GM12865 (cell line): ENCODE results near the gene HOXA11.

ENCODE experiments used
- DNase-seq: peaks from one replicate; pipeline ENCODE4 v3.0.0; 2010; ENCODE audit warnings: low read depth
- H3K4me3 ChIP-seq: 2 replicates; pipeline ENCODE4 v1.5.1; 2011; ENCODE audit warnings: mild to moderate bottlenecking, low read depth, low read length, control low read depth
- TF ChIP-seq, protein P1 (sequence below): IDR thresholded peaks from 2 replicates; pipeline ENCODE4 v1.5.1; 2011; ENCODE audit warnings: low read length, control low read depth, low read depth, inconsistent platforms; ENCODE audit not compliant: insufficient read depth; ENCODE audit errors: missing control alignments

Gene HOXA11

DNA sequence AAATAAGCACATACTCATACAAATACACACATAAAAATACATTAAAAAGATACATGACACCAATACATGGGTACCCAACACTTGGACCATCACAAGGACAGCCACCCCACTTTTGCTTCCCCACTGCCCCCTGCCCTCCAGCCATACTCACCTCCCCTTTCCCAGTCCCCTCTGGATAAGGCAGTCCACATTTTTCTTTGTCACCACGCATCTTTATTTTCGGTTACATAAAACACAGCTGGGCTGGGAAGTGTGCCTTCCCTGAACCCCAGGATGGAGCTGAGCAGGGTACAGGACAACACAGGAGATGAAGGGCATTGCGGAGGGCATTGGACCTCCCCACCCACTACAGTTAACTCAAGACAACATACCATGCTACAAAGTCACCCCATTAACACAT, 31.5 kb downstream of the HOXA11 start:
- TF ChIP-seq, protein P1, sequence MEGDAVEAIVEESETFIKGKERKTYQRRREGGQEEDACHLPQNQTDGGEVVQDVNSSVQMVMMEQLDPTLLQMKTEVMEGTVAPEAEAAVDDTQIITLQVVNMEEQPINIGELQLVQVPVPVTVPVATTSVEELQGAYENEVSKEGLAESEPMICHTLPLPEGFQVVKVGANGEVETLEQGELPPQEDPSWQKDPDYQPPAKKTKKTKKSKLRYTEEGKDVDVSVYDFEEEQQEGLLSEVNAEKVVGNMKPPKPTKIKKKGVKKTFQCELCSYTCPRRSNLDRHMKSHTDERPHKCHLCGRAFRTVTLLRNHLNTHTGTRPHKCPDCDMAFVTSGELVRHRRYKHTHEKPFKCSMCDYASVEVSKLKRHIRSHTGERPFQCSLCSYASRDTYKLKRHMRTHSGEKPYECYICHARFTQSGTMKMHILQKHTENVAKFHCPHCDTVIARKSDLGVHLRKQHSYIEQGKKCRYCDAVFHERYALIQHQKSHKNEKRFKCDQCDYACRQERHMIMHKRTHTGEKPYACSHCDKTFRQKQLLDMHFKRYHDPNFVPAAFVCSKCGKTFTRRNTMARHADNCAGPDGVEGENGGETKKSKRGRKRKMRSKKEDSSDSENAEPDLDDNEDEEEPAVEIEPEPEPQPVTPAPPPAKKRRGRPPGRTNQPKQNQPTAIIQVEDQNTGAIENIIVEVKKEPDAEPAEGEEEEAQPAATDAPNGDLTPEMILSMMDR, result no peak
- DNase-seq, result no peak
- H3K4me3 ChIP-seq, result no peak overlapping the region

DNA sequence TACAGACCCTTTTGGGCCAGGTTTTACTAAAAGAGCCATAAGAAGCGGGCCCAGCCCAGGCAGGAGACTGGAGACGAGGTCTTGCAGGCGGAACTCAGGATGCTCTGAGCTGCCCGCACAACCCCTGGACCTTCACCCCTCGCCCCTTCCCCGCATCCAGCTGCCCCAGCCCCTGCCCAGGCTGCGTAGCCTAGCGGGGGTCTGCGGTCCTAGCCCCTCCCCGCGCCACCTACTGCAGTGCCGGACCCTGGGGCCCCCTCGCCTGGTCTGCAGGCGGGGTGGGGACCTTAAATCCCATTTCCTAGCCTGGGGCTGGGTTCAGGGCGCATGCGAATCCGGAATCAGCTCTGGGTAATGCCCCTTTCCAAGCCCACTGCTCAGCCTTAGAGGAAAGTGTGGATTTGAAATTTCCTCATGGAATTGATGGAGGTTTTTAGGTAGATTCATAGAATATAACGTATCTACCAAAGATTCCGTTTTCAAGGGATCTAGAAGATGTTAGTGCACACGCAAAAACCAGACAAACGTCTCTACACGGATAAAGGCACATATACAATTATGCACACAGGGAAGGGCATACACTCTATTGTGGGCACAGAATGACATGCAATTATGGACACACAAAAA, 32.1 kb downstream of the HOXA11 start:
- no peak for DNase-seq
- H3K4me3 ChIP-seq, result no peak overlapping the region
- TF ChIP-seq, protein P1, result no peak

DNA sequence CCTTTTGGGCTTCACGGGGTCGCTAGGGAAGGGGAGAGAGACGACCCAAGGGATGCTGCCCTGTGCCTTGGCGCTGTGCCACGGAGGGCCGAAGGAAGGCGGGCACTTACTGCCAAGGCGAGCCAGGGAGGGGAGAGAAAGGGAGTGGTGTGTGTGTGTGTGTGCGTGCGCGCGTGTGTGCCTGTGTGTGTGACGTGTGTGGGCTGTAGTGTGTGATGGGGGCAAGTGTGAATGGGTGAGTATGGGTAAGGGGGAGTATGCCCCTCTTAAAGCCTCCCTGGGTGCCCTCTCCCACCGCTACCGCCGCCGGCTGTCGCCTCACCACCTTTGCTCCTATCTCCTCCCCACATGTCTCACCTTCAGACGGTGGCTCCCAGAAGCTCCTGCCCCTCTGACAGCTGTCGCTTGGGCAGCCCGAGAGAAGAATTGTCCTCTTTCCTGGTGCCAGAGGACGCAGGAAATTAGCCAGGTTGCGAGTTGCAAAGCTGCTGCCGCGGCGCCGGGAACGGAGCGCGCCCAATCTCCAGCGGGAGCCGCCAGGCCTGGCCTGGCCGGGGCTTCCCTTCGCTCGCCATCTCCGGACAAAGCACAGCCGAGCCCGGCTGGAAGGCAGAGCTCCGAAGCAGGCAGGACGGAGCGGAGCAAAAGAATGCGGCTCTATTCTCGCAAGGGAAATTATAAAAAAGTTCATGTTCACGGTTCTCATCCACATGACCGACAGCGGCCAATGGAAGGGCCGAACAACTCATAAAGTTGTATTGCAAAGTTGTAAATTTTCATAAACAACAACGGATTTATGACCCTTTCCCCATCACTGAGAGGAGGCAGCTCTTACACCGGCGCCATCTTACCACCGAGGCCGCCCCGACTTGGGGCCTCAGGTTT, 32.9 kb downstream of the HOXA11 start, which contains the start of gene HOXA3:
TSS of gene HOXA3 (minus strand) at position 653 of the 885 bp plus-strand sequence. CDS start 41,943 bp downstream, outside the sequence.
- TF ChIP-seq, protein P1, result no peak
- DNase-seq, result no peak
- H3K4me3 ChIP-seq, result no peak within 1 kb of the TSS

DNA sequence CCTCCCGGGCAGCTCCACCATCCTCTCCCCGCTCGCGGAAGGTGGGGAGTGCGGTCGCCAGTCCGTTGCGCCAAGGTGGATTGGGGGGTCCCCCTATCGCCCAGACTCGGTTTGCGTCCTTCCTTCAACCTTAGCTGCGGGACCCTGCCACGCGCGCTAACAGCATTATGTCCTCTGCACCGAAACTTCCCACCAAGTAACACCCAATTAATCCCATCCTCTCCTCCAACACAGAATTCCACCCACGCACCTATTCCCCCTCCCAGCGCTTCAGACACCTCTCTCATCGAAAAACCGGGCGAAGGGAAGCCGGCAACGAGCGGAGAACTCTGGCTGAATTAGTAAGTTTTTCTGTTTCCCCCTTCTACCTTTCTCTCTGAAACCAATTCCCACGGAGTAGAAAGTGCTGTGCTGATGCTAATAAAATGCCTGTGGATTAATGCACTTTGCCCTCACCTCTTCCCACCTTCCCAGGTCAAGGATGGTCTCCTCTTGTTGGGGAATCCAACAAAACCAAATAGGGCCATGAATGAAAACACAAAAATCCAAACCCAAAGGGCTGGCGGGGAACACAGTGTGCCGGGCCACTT, 33.6 kb downstream of the HOXA11 start:
- DNase-seq, result no peak
- TF ChIP-seq, protein P1, result no peak

DNA sequence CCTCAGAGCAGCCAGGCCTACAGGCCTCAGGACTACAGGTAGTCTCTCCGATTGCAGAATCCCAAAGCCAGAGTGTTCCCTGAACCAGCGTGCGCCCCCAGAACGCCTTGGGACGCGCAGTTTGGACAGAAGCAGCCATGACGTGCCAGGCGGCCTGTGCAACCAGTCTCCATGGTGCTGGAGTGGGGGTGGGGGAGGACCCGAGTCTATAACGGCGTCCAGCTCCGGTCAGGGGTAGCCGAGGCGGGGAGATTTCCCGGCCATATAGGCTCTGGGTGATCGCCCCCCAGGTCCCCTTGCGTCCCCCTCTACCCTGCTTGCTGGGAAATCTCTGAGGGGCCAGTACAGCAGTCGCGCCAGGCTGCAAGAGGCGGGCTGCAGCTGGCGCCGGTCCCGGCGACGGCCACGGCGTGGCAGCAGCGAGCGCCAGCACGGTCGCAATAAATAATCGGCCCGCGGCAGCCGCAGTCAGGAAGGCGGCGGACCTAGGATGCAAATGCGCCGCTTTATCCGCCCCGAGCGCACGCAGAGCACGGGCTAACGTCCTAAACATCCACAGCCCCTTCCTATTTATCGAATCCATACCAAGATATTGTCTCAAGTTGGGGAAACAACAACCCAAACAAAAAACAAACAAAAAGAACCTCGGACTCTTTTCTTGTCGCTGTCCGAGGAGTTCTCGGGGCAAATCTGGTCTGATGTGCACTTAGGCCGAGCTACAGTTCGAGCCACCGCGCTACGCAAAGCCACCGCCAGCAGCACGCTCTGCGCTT, 34.3 kb downstream of the HOXA11 start:
- TF ChIP-seq, protein P1, result peak; percentile 84
- peak; percentile 73 for DNase-seq
- H3K4me3 ChIP-seq, result peak overlapping the region; percentile 28

More for the DNA sequence above, 33.6 kb downstream of the HOXA11 start:
- peak overlapping the region; percentile 28 for H3K4me3 ChIP-seq

DNA sequence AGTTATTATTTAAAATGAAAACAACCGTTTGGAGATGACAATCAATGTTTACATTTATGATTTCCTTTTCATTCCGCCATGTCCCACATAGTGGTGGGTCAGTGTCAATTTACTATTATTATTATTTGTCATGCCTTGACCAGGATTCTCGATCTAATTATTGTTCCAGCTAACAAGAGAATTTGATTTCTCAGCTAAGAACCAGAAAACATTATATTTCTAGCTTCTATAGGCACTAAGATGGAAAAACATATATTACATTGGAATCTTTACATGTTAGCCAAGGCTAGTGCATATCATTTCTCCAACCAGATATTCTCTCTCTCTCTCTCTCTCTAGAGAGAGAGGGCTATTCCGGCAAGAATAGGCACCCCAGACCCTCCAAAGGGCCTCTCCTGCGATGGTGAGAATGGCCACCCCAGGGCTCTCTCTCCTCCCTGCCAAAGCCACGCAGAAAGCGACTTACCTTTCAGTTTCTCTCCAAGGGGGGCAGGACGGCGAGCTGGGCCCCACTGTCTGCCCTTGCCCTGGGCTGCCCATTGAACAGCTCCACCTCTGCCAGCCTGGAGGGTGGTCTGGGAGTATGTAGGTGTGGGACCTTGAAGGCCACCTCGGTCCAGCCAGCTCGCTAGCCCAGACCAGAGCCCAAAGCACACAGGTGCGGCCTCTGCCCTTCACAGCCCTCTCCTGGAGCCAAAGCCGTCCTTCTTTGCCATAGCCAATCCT, 35.0 kb downstream of the HOXA11 start:
- H3K4me3 ChIP-seq, result no peak overlapping the region; the same call in 1 of the 2 replicates
- DNase-seq, result no peak
- TF ChIP-seq, protein P1, result no peak
